Psoas muscle (tissue), 8 donors: Measurements from ENCODE around the gene MYO9A. TPM values are rescaled to one million over a fixed set of nuclear protein-coding genes. Genes with fewer than 3 reads are reported as not detected.

Experiments used
- ATAC-seq, 4 donors: fragments of 200-7000 bp; cut with Tn5 transposase; one replicate each; pipeline ENCODE4 v1.9.1; 2020; ENCODE audit warnings: moderate library complexity in 3 of 4, mild to moderate bottlenecking in 2 of 4
- DNase-seq, 2 donors: peaks; one replicate each; pipeline ENCODE4 v3.0.0-alpha.2; 2020
- H3K27ac ChIP-seq: fragments of 200-600 bp; one replicate; pipeline ENCODE4 v1.8.0; 2022
- H3K27me3 ChIP-seq, 3 donors: fragments of 200-600 bp in 1 of 3; one replicate each; pipeline versions ENCODE4 v1.6.1 to v1.8.0; 2013 to 2022; ENCODE audit warnings: low read length in 2 of 3, mild to moderate bottlenecking in 2 of 3, moderate library complexity in 1 of 3; ENCODE audit not compliant: insufficient read depth in 3 of 3
- H3K36me3 ChIP-seq, 2 donors: fragments of 200-600 bp in 1 of 2; one replicate each; pipeline versions ENCODE4 v1.6.1 to v1.8.0; 2013 to 2022; ENCODE audit warnings: low read depth in 1 of 2, mild to moderate bottlenecking in 1 of 2, moderate library complexity in 1 of 2; ENCODE audit not compliant: insufficient read depth in 1 of 2
- H3K4me1 ChIP-seq: fragments of 200-600 bp; one replicate; pipeline ENCODE4 v1.8.0; 2022
- H3K4me3 ChIP-seq: fragments of 200-600 bp; one replicate; pipeline ENCODE4 v1.8.0; 2022; ENCODE audit warnings: mild to moderate bottlenecking
- H3K9me3 ChIP-seq: fragments of 200-600 bp; one replicate; pipeline ENCODE4 v1.8.0; 2022
- WGBS, 3 donors: extraction: QIAGEN DNeasy Blood & Tissue Kit; methylation state at CpG; one replicate each; pipeline versions ENCODE4 v1.1.6 to v1.1.7; 2013; 5-methylcytosine and 5-hydroxymethylcytosine counted together
- intact Hi-C, 2 donors: fragments of 100-400 bp; cut with DNase I; formaldehyde crosslinking; loops; one replicate each; pipeline versions ENCODE4 v1.11.0 to v1.14.2; 2022
- polyA plus RNA-seq, 3 donors: library from polyadenylated mRNA; stranded (reverse); fragments of 200-250 nt; gene quantifications; one replicate each; pipeline ENCODE4 v1.2.3, GENCODE V29; 2013
- total RNA-seq, 4 donors: library from RNA; stranded (reverse); fragmentation: NEBNext Ultra II Directional in 2 of 4; extraction: Animal tissue kit (Norgen Biotek cat#: 25700) in 2 of 4; gene quantifications; one replicate each; pipeline versions ENCODE4 v1.2.1 to v1.2.4, GENCODE V29; 2021 to 2023
- TF ChIP-seq, protein P1 (sequence below): fragments of 200-600 bp; IDR thresholded peaks from one replicate; pipeline ENCODE4 v1.8.0; 2022; ENCODE audit warnings: antibody characterized with exemption
- donor health status: healthy with polysubstance abuse.
- donor health status: DM: no; HTN: no; CAD: no; lungs with moderate emphysema.
- donor health status: Bipolar disorder and iron deficiency.
- donor health status: healthy.
- donor health status: DM: yes; HTN: yes; CAD: no.
- donor health status: DM: no; HTN: no; CAD: no.
- donor health status: DM: no; HTN: no; CAD: no.
- donor health status: DM: yes; HTN: yes; CAD: no.

The MYO9A gene
- total and polyA plus RNA-seq, 7 donors, result 3.4 to 28.4 (median 23.0) TPM

DNA sequence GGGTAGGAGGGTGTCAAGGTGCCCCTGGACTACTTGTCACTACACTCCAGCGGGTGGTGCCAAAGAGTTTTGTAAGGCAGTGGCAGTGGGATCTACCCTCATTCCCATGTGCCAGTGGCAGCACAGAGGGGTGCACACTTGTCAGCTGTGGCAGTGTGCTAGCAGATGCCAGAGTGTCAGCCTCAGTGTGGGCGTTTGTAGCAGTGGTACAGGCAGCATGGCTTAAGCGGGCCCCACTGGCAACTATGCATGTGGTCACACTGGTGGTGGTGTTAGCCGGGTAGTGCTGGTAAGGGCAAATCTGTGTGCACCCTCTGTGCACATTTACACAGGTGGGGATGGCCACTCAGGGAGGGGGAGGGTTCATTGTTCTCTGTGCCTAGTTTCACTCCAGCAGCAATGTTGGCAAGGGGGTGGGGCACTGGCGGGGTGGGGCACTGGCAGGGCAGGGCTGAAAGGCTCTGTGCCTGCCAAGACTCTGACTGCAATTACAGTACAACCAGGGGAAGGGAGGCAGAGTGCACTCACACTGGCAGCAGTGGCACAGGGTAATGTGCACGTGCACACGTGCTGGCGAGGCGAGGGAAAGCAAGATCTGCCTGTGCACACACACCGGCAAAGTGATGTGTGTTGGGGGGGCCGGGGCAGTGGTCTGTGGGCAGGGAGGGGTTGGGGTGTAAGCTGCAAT is 31.8 kb downstream of the MYO9A start:
- H3K9me3 ChIP-seq, result no peaks in the 10 kb centered on the region
- H3K4me3 ChIP-seq, result no peak overlapping the region
- intact Hi-C loops, result no loop called here
- peak in 3 of 4 donors; percentile 74 to 92 (median 88) for ATAC-seq
- TF ChIP-seq, protein P1, sequence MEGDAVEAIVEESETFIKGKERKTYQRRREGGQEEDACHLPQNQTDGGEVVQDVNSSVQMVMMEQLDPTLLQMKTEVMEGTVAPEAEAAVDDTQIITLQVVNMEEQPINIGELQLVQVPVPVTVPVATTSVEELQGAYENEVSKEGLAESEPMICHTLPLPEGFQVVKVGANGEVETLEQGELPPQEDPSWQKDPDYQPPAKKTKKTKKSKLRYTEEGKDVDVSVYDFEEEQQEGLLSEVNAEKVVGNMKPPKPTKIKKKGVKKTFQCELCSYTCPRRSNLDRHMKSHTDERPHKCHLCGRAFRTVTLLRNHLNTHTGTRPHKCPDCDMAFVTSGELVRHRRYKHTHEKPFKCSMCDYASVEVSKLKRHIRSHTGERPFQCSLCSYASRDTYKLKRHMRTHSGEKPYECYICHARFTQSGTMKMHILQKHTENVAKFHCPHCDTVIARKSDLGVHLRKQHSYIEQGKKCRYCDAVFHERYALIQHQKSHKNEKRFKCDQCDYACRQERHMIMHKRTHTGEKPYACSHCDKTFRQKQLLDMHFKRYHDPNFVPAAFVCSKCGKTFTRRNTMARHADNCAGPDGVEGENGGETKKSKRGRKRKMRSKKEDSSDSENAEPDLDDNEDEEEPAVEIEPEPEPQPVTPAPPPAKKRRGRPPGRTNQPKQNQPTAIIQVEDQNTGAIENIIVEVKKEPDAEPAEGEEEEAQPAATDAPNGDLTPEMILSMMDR, result no peak
- no peaks in the 10 kb centered on the region for H3K27me3 ChIP-seq
- WGBS, 3 donors, result 61 to 88% (median 76%) methylated on average over 11 of the region's 11 CpGs
- peaks cover 4% of the 10 kb centered on the region for H3K4me1 ChIP-seq
- no peaks in the 10 kb centered on the region for H3K36me3 ChIP-seq
- no peak overlapping the region for H3K27ac ChIP-seq
- DNase-seq, result no peak

DNA sequence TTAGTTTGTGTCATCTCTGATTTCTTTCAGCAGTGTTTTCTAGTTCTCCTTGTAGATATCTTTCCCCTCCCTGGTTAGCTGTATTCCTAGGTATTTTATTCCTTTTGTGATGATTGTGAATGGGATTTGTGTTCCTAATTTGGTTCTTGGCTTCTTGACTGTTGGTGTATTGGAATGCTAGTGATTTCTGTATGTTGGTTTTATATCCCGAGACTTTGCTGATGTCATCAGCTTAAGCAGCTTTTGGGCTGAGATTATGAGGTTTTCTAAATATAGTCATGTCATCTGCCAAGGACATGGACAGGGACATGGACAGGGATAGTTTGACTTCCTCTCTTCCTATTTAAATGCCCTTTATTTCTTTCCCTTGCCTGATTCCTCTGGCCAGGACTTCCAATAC is 35.8 kb downstream of the MYO9A start:
- Histone ChIP-seq H3K9me3 (no peaks in the 10 kb centered on the region), H3K4me3 (no peak overlapping the region), H3K27me3 (no peaks in the 10 kb centered on the region), H3K4me1 (peaks cover 4% of the 10 kb centered on the region), H3K27ac (no peak overlapping the region), H3K36me3 (no peaks in the 10 kb centered on the region)
- DNase-seq, result no peak
- ATAC-seq, result no peak
- intact Hi-C loops, result no loop called here
- TF ChIP-seq, protein P1, result no peak
- 37 to 69% (median 46%) methylated on average over 1 of the region's 1 CpG for WGBS, 3 donors

DNA sequence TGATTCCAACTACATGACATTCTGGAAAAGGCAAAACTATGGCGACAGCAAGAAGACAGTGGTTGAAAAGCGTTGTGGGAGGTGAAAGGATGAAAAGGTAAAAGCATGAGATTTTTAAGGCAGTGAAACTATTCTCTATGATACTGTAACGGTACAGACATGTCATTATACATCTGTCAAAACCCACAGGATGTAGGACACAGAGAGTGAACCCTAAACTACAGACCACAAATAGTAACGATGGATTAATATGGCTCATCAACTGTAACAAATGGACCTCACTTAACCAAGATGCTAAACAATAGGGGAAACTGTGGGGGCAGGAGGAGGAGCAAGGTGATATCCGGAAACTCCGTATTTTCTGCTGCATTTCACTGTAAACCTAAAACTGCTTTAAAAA is 39.1 kb downstream of the MYO9A start:
- Histone ChIP-seq H3K4me1 (peaks cover 12% of the 10 kb centered on the region), H3K27me3 (no peaks in the 10 kb centered on the region), H3K4me3 (no peak overlapping the region), H3K36me3 (no peaks in the 10 kb centered on the region), H3K27ac (no peak overlapping the region), H3K9me3 (no peaks in the 10 kb centered on the region)
- DNase-seq (no peak), ATAC-seq (no peak)
- TF ChIP-seq, protein P1, result no peak
- intact Hi-C loops, result no loop called here
- 90 to 91% (median 90%) methylated on average over 6 of the region's 6 CpGs for WGBS, 3 donors

DNA sequence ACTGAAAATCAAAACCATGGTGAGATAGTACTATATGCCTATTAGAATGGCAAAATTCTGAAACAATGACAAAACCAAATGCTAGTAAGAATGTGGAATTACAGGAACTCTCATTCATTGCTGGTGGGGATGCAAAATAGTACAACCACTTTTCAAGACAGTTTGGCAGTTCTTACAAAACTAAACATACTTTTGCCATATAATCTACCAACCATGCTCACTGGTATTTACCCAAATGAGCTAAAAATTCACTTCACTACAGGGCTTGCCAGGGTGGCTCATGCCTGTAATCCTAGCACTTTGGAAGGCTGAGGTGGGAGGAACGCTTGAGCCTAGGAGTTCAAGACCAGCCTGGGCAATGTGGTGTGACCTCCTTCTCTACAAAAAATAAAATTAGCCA is 40.0 kb downstream of the MYO9A start:
- no peaks in the 10 kb centered on the region for H3K9me3 ChIP-seq
- intact Hi-C loops, result no loop called here
- TF ChIP-seq, protein P1, result no peak
- H3K4me1 ChIP-seq, result peaks cover 12% of the 10 kb centered on the region
- H3K36me3 ChIP-seq, result no peaks in the 10 kb centered on the region
- H3K27me3 ChIP-seq, result no peaks in the 10 kb centered on the region
- no peak for DNase-seq
- H3K27ac ChIP-seq, result no peak overlapping the region
- H3K4me3 ChIP-seq, result no peak overlapping the region
- ATAC-seq, result no peak
- 59 to 96% (median 78%) methylated on average over 1 of the region's 1 CpG for WGBS, 3 donors
